Stimulated activated CD4-positive, alpha-beta T cell treated with anti-CD3 and anti-CD28 coated beads, Interleukin-4, amount 100 ng/mL, for 48 hours (primary cell): ENCODE data around the gene SOCS1.

Experiments used
- DNase-seq, 2 donors: peaks; one replicate each; pipeline ENCODE4 v3.0.0-alpha.2; 2020; ENCODE audit warnings: low read depth in 2 of 2

Gene SOCS1

GRCh38 chr16:11285842-11286241, 29.8 kb upstream of the SOCS1 start:
- DNase-seq, result no peak

- DNase-seq, result no peak
These were observed 27.8 kb upstream of the SOCS1 start for GRCh38 chr16:11283820-11284248.

- DNase-seq, result no peak
These were observed 24.9 kb upstream of the SOCS1 start, which contains the start of gene PRM1 for GRCh38 chr16:11280616-11281522. TSS of gene PRM1 (minus strand) at chr16:11281330. CDS start at chr16:11281238, 92 bp downstream.

GRCh38 chr16:11278681-11279628, 23.0 kb upstream of the SOCS1 start:
- DNase-seq, result no peak

- DNase-seq, result no peak
These were observed 21.8 kb upstream of the SOCS1 start for GRCh38 chr16:11277607-11278337.

- DNase-seq, result no peak
These were observed 21.0 kb upstream of the SOCS1 start for GRCh38 chr16:11276896-11277593.

- no peak for DNase-seq
These were observed 20.3 kb upstream of the SOCS1 start, which contains the start of gene PRM2 for GRCh38 chr16:11276143-11276895. TSS of gene PRM2 (minus strand) at chr16:11276480. CDS start at chr16:11276370, 110 bp downstream.

GRCh38 chr16:11274964-11275363, 19.0 kb upstream of the SOCS1 start:
- DNase-seq, result no peak

- DNase-seq, result no peak
These were observed 17.8 kb upstream of the SOCS1 start for GRCh38 chr16:11273721-11274324.

- no peak for DNase-seq
These were observed 17.1 kb upstream of the SOCS1 start, which contains the start of gene PRM3 for GRCh38 chr16:11272921-11273720. TSS of gene PRM3 (minus strand) at chr16:11273629. CDS start at chr16:11273595, 34 bp downstream.

GRCh38 chr16:11272484-11272883, 16.5 kb upstream of the SOCS1 start:
- DNase-seq, result no peak

GRCh38 chr16:11271610-11272009, 15.6 kb upstream of the SOCS1 start:
- no peak for DNase-seq

GRCh38 chr16:11270602-11271162, 14.7 kb upstream of the SOCS1 start:
- no peak for DNase-seq

GRCh38 chr16:11268921-11269375, 12.9 kb upstream of the SOCS1 start, which contains the start of gene TNP2:
TSS of gene TNP2 (minus strand) at chr16:11269325. CDS start at chr16:11269262, 63 bp downstream.
- DNase-seq, result no peak

- DNase-seq, result no peak
These were observed 9.1 kb upstream of the SOCS1 start for GRCh38 chr16:11265124-11265523.

GRCh38 chr16:11264155-11264832, 8.3 kb upstream of the SOCS1 start:
- no peak for DNase-seq

GRCh38 chr16:11263737-11264136, 7.7 kb upstream of the SOCS1 start:
- no peak for DNase-seq

- no peak for DNase-seq
These were observed 6.9 kb upstream of the SOCS1 start for GRCh38 chr16:11262915-11263314.
